Dendritic cell treated with granulocyte-macrophage colony-stimulating factor and Interleukin-4, amounts not matched to agents 40 ng/mL and 50 ng/mL, for 4 days (primary cell): ENCODE data around the gene PTGES2.
"Not testable (repeated sequence)": the region's sequence is repeated elsewhere in the genome, so short reads cannot be mapped to it uniquely, and the experiment has no call there.

ENCODE experiments used
- H3K27ac Mint-ChIP-seq: one replicate; pipeline ENCODE4 v1.8.0; 2022; ENCODE audit warnings: mild to moderate bottlenecking, mixed read lengths
- H3K27me3 Mint-ChIP-seq: one replicate; pipeline ENCODE4 v1.8.0; 2022; ENCODE audit warnings: mild to moderate bottlenecking, mixed read lengths
- H3K36me3 Mint-ChIP-seq: one replicate; pipeline ENCODE4 v1.8.0; 2022; ENCODE audit warnings: low read depth, mixed read lengths
- H3K4me1 Mint-ChIP-seq: one replicate; pipeline ENCODE4 v1.8.0; 2022; ENCODE audit warnings: low read depth, mixed read lengths
- H3K4me3 Mint-ChIP-seq: one replicate; pipeline ENCODE4 v1.8.0; 2022; ENCODE audit warnings: mild to moderate bottlenecking, moderate library complexity, mixed read lengths
- H3K9me3 Mint-ChIP-seq: one replicate; pipeline ENCODE4 v1.8.0; 2022; ENCODE audit warnings: mixed read lengths
- intact Hi-C: fragments of 100-400 bp; cut with micrococcal nuclease; formaldehyde crosslinking; loops from one replicate; pipeline ENCODE4 v1.15.0; 2022

Gene PTGES2

GRCh38 chr9:128073253-128073886 lies 54.2 kb downstream of the PTGES2 start:
- H3K27me3 Mint-ChIP-seq, result no peaks in the 10 kb centered on the region
- H3K9me3 Mint-ChIP-seq, result no peaks in the 10 kb centered on the region
- H3K4me1 Mint-ChIP-seq, result peaks cover 77% of the 10 kb centered on the region
- H3K4me3 Mint-ChIP-seq, result peak overlapping the region; percentile 47
- H3K27ac Mint-ChIP-seq, result no peak overlapping the region
- intact Hi-C loops, result no loop called here
- H3K36me3 Mint-ChIP-seq, result peaks cover 10% of the 10 kb centered on the region

- Mint-ChIP-seq H3K4me3 (peak overlapping the region; percentile 47), H3K4me1 (peaks cover 67% of the 10 kb centered on the region)
- intact Hi-C loops, result no loop called here
Measured at GRCh38 chr9:128072144-128073021, 55.1 kb downstream of the PTGES2 start.

GRCh38 chr9:128071475-128071874 lies 56.1 kb downstream of the PTGES2 start:
- H3K27me3 Mint-ChIP-seq, H3K27ac Mint-ChIP-seq, H3K9me3 Mint-ChIP-seq, H3K36me3 Mint-ChIP-seq, intact Hi-C loops: not testable (repeated sequence)
- Mint-ChIP-seq H3K4me1 (peaks cover 61% of the 10 kb centered on the region), H3K4me3 (peak overlapping the region; percentile 17)

More at GRCh38 chr9:128072144-128073021, 55.1 kb downstream of the PTGES2 start:
- Mint-ChIP-seq H3K27me3 (no peaks in the 10 kb centered on the region), H3K9me3 (no peaks in the 10 kb centered on the region), H3K27ac (no peak overlapping the region), H3K36me3 (peaks cover 9% of the 10 kb centered on the region)

GRCh38 chr9:128070874-128071273 lies 56.7 kb downstream of the PTGES2 start:
- peak overlapping the region; percentile 62 for H3K4me3 Mint-ChIP-seq

More at GRCh38 chr9:128070874-128071273, 56.7 kb downstream of the PTGES2 start:
- no peaks in the 10 kb centered on the region for H3K27me3 Mint-ChIP-seq
- no peaks in the 10 kb centered on the region for H3K9me3 Mint-ChIP-seq
- intact Hi-C loops, result no loop called here
- no peak overlapping the region for H3K27ac Mint-ChIP-seq
- no peaks in the 10 kb centered on the region for H3K36me3 Mint-ChIP-seq
- H3K4me1 Mint-ChIP-seq, result peaks cover 61% of the 10 kb centered on the region
